Endothelial cell of umbilical vein (primary cell): ENCODE results near the gene COL17A1.

ENCODE experiments used
- EZH2 ChIP-seq: IDR thresholded peaks from 2 replicates; pipeline ENCODE4 v1.6.1; 2012; ENCODE audit warnings: borderline replicate concordance, low read depth, mild to moderate bottlenecking, moderate library complexity, low read length, inconsistent platforms; ENCODE audit not compliant: severe bottlenecking
- GATA2 ChIP-seq: IDR thresholded peaks from 2 replicates; pipeline ENCODE4 v1.7.0; 2011; ENCODE audit warnings: low read depth, mild to moderate bottlenecking, moderate library complexity, mixed read lengths, low read length; ENCODE audit not compliant: insufficient read length, insufficient read depth
- POLR2A ChIP-seq: IDR thresholded peaks from 2 replicates; pipeline ENCODE4 v1.6.1; 2012; ENCODE audit warnings: low read depth, mild to moderate bottlenecking, control low read depth, low read length
- POLR2AphosphoS5 ChIP-seq: IDR thresholded peaks from 2 replicates; pipeline ENCODE4 v1.6.1; 2012; ENCODE audit warnings: low read depth, mild to moderate bottlenecking, control low read depth, low read length, moderate library complexity; ENCODE audit not compliant: insufficient read depth
- TF ChIP-seq, protein P1 (sequence below), 2 donors: IDR thresholded peaks; 1 replicate in 1 of 2; 2 replicates in 1 of 2; pipeline ENCODE4 v1.5.1; 2011; ENCODE audit warnings: low read length in 2 of 2, mild to moderate bottlenecking in 2 of 2, moderate library complexity in 2 of 2, control low read depth in 1 of 2, inconsistent platforms in 1 of 2, low read depth in 1 of 2; ENCODE audit not compliant: insufficient read depth in 1 of 2; ENCODE audit errors: extremely low read depth in 1 of 2
- TF ChIP-seq, protein P2 (sequence below): IDR thresholded peaks from 2 replicates; pipeline ENCODE4 v1.6.1; 2011; ENCODE audit not compliant: insufficient read depth, insufficient read length

DNA sequence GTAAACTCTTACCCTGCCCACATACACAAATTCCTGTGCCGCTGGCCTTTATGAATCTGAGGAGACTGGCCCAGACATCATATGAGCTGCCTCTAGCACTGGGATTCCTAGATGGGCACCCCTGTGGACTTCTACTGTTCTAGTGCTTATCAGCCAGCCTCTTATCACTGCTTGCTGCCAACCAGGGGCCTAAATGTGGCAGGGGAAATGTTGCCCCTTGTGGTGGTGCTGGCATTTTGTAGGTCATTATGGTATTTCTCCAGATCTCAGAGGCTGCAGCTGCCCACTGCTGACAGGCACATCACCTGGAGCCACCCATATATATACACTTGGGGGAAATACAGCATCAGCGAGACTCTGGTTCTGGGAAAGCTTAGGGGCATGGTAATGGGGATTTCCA, 41.7 kb upstream of the COL17A1 start:
- TF ChIP-seq, protein P1, sequence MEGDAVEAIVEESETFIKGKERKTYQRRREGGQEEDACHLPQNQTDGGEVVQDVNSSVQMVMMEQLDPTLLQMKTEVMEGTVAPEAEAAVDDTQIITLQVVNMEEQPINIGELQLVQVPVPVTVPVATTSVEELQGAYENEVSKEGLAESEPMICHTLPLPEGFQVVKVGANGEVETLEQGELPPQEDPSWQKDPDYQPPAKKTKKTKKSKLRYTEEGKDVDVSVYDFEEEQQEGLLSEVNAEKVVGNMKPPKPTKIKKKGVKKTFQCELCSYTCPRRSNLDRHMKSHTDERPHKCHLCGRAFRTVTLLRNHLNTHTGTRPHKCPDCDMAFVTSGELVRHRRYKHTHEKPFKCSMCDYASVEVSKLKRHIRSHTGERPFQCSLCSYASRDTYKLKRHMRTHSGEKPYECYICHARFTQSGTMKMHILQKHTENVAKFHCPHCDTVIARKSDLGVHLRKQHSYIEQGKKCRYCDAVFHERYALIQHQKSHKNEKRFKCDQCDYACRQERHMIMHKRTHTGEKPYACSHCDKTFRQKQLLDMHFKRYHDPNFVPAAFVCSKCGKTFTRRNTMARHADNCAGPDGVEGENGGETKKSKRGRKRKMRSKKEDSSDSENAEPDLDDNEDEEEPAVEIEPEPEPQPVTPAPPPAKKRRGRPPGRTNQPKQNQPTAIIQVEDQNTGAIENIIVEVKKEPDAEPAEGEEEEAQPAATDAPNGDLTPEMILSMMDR (IDR thresholded peaks at IDR 0.05; ENCODE audit: extremely low read depth in 1 of 2, insufficient read depth in 1 of 2, low read depth in 1 of 2, low read length in 2 of 2) = peak; percentile 21 to 32
- TF ChIP-seq, protein P2, sequence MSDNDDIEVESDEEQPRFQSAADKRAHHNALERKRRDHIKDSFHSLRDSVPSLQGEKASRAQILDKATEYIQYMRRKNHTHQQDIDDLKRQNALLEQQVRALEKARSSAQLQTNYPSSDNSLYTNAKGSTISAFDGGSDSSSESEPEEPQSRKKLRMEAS = no peak
- TF ChIP-seq POLR2A (no peak), EZH2 (no peak), GATA2 (no peak), POLR2AphosphoS5 (no peak)
